Spleen (tissue), 11 donors: ENCODE results near the gene CUBN. TPM values are rescaled to one million over a fixed set of nuclear protein-coding genes. Genes with fewer than 3 reads are reported as not detected.
A peak's percentile ranks its signal among the peaks of the same experiment; 100 is the strongest.

Source experiments
- DNase-seq: peaks from one replicate; pipeline ENCODE4 v3.0.0-alpha.2; 2020
- H3K27ac ChIP-seq, 8 donors: fragments of 200-600 bp; sonication (generic) in 7 of 8; 1 replicate in 4 of 8; 2 replicates in 4 of 8; pipeline versions ENCODE4 v1.5.0 to v1.8.0; 2016 to 2021; ENCODE audit warnings: inconsistent platforms in 4 of 8, mild to moderate bottlenecking in 4 of 8, moderate library complexity in 1 of 8
- H3K27me3 ChIP-seq, 7 donors: fragments of 200-600 bp; sonication (generic) in 6 of 7; replicated peaks in 1 of 7; 1 replicate in 4 of 7; 2 replicates in 3 of 7; pipeline versions ENCODE4 v1.5.0 to v1.8.0; 2016 to 2021; ENCODE audit warnings: inconsistent platforms in 3 of 7, mild to moderate bottlenecking in 1 of 7
- H3K36me3 ChIP-seq, 6 donors: fragments of 200-600 bp; sonication (generic) in 5 of 6; 1 replicate in 4 of 6; 2 replicates in 2 of 6; pipeline versions ENCODE4 v1.5.0 to v1.8.0; 2016 to 2021; ENCODE audit warnings: inconsistent platforms in 2 of 6
- H3K4me1 ChIP-seq, 6 donors: fragments of 200-600 bp; sonication (generic) in 5 of 6; 1 replicate in 3 of 6; 2 replicates in 3 of 6; pipeline versions ENCODE4 v1.5.0 to v1.8.0; 2016 to 2021; ENCODE audit warnings: inconsistent platforms in 3 of 6
- H3K4me3 ChIP-seq, 8 donors: fragments of 200-600 bp; sonication (generic) in 7 of 8; 1 replicate in 4 of 8; 2 replicates in 4 of 8; pipeline versions ENCODE4 v1.5.0 to v1.8.0; 2016 to 2021; ENCODE audit warnings: inconsistent platforms in 4 of 8, mild to moderate bottlenecking in 4 of 8, moderate library complexity in 2 of 8
- H3K9me3 ChIP-seq, 8 donors: fragments of 200-600 bp; sonication (generic) in 7 of 8; 1 replicate in 4 of 8; 2 replicates in 4 of 8; pipeline versions ENCODE4 v1.5.0 to v1.8.0; 2016 to 2021; ENCODE audit warnings: inconsistent platforms in 4 of 8
- CTCF ChIP-seq, 11 experiments: fragments of 200-600 bp in 7 of 11; fragments of 450-650 bp in 4 of 11; sonication (generic) in 4 of 11; IDR thresholded peaks in 8 of 11; conservative IDR thresholded peaks in 3 of 11; 1 replicate in 7 of 11; 2 replicates in 4 of 11; pipeline versions ENCODE4 v1.4.0 to v1.8.0; 2016 to 2021; ENCODE audit warnings: antibody characterized with exemption in 11 of 11, inconsistent platforms in 4 of 11, mild to moderate bottlenecking in 1 of 11
- POLR2A ChIP-seq, 3 donors: fragments of 450-650 bp; IDR thresholded peaks; one replicate each; pipeline ENCODE4 v1.5.1; 2017; ENCODE audit warnings: antibody characterized with exemption in 3 of 3, mild to moderate bottlenecking in 1 of 3
- POLR2AphosphoS5 ChIP-seq, 3 donors: sonication (generic); formaldehyde crosslinking; IDR thresholded peaks; one replicate each; pipeline ENCODE4 v1.5.1; 2017; ENCODE audit warnings: antibody characterized with exemption in 3 of 3
- WGBS, 5 donors: extraction: QIAGEN DNeasy Blood & Tissue Kit in 3 of 5; methylation state at CpG; one replicate each; pipeline versions ENCODE4 v1.1.5 to v1.1.7; 2013 to 2018; 5-methylcytosine and 5-hydroxymethylcytosine counted together
- intact Hi-C: fragments of 100-400 bp; cut with DNase I; formaldehyde crosslinking; loops from one replicate; pipeline ENCODE4 v1.15.0; 2023; ENCODE audit warnings: low total_unique reads
- polyA plus RNA-seq, 3 donors: library from polyadenylated mRNA; stranded (reverse); fragments of 200-250 nt; gene quantifications; one replicate each; pipeline ENCODE4 v1.2.1, GENCODE V29; 2013
- total RNA-seq, 7 donors: library from RNA; depleted of rRNA in 3 of 7; stranded (reverse); fragments of >200 nt in 3 of 7; fragmentation: NEBNext Ultra II Directional in 4 of 7; extraction: Animal tissue kit (Norgen Biotek cat#: 25700) in 4 of 7; gene quantifications; one replicate each; pipeline versions ENCODE4 v1.1.0 to v1.2.1, GENCODE V29; 2016 to 2021
- donor health status: healthy with polysubstance abuse.
- donor health status: DM: no; HTN: no; CAD: no; lungs with moderate emphysema.
- donor health status: DM: no; HTN: no; CAD: no.
- donor health status: Bipolar disorder and iron deficiency.
- donor health status: healthy.
- donor health status: DM: no; HTN: no; CAD: no.
- donor health status: DM: yes; HTN: yes; CAD: no.

The CUBN gene
- total and polyA plus RNA-seq, 10 donors: 0.24 to 12.1 (median 5.4) TPM

DNA sequence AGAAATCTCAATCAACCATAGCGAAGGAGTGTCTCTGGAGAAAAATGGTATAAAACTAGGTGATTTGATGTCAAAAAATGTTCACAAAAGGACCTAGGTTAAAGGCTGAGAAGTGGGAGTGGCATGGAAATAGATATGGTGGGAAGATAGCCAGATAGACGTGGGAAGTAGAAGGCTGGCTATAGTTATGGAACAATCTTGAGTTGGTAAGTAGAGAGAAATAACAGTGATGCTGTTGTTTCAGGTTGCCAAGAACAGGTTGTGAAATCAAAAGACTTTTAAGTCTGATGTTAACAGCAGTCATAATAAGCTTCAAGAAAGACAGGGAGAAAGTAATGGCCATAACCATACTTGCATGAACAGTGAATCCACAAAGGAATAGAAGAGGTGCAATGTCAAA, 206.3 kb downstream of the CUBN start:
- WGBS, 5 donors: 37 to 76% (median 70%) methylated on average over 2 of the region's 2 CpGs
- H3K27me3 ChIP-seq: no peaks in the 10 kb centered on the region
- no peak overlapping the region for H3K27ac ChIP-seq
- TF ChIP-seq POLR2AphosphoS5 (IDR thresholded peaks at IDR 0.05): no peak
- no peak for TF ChIP-seq CTCF (IDR thresholded peaks at IDR 0.05 in 8 of 11, conservative IDR thresholded peaks at IDR 0.05 in 3 of 11)
- no peak for TF ChIP-seq POLR2A (IDR thresholded peaks at IDR 0.05)
- DNase-seq: no peak
- no peaks in the 10 kb centered on the region for H3K9me3 ChIP-seq
- H3K4me1 ChIP-seq: no peaks in the 10 kb centered on the region
- intact Hi-C loops: no loop called here
- no peaks in the 10 kb centered on the region for H3K36me3 ChIP-seq
- no peak overlapping the region for H3K4me3 ChIP-seq

- Histone ChIP-seq H3K9me3 (peaks cover 0 to 4% (median 0%) of the 10 kb centered on the region in 8 donors), H3K4me3 (no peak overlapping the region), H3K27me3 (no peaks in the 10 kb centered on the region), H3K4me1 (no peaks in the 10 kb centered on the region), H3K27ac (peak overlapping the region in 4 of 8 donors; percentile 15 to 39 (median 36)), H3K36me3 (no peaks in the 10 kb centered on the region)
- DNase-seq: no peak
- intact Hi-C loops: no loop called here
- TF ChIP-seq CTCF (IDR thresholded peaks at IDR 0.05 in 8 of 11, conservative IDR thresholded peaks at IDR 0.05 in 3 of 11) (no peak), POLR2AphosphoS5 (IDR thresholded peaks at IDR 0.05) (no peak), POLR2A (IDR thresholded peaks at IDR 0.05) (no peak)
- WGBS, 5 donors: 60 to 74% (median 69%) methylated on average over 9 of the region's 9 CpGs
These were observed 210.3 kb downstream of the CUBN start for GRCh38 chr10:16919121-16919982.

DNA sequence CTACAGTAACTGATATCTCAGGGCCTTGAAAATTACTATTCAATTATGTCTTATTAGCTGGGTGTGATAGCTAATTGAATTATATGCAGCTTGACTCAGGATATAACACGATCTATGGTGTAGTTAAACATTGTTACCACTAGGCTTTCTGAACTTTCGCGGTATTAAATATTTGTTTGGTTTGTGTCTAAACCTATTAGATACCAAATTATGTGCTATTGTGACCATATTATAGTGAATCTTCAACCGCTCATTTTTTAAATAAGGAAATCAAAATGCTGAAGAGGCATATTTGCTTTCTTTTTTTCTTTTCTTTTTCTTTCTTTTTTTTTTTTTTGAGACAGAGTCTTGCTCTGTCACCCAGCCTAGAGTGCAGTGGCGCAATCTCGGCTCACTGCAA, 213.1 kb downstream of the CUBN start:
- WGBS, 5 donors: 87 to 99% (median 97%) methylated on average over 6 of the region's 6 CpGs
- no peaks in the 10 kb centered on the region for H3K4me1 ChIP-seq
- no peaks in the 10 kb centered on the region for H3K27me3 ChIP-seq
- H3K27ac ChIP-seq: no peak overlapping the region
- no peak overlapping the region for H3K4me3 ChIP-seq
- intact Hi-C loops: no loop called here
- no peak for DNase-seq
- peaks cover 0 to 6% (median 0%) of the 10 kb centered on the region in 6 donors for H3K36me3 ChIP-seq
- peaks cover 0 to 4% (median 0%) of the 10 kb centered on the region in 8 donors for H3K9me3 ChIP-seq
- TF ChIP-seq POLR2A (IDR thresholded peaks at IDR 0.05) (no peak), POLR2AphosphoS5 (IDR thresholded peaks at IDR 0.05) (no peak), CTCF (IDR thresholded peaks at IDR 0.05 in 8 of 11, conservative IDR thresholded peaks at IDR 0.05 in 3 of 11) (no peak)

DNA sequence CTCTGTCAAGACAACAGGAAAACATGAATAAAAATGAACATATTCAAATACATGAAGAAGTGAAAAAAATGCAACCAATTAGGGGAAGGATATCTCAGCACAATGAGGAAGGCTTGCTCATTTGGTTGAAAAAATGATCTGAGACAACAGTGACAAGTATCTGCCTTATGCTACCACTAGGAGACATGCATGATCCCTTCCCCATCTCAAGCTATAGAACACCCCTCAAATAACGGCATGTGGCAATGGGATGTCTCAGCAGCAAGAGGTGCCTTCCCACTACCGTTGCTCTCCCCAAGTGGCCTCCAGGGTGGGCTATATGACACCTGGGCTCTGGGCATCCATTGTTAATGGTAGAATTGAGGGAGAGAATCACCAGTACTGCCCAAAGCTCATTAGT, 214.3 kb downstream of the CUBN start:
- no peak overlapping the region for H3K4me3 ChIP-seq
- no peaks in the 10 kb centered on the region for H3K27me3 ChIP-seq
- peaks cover 0 to 8% (median 0%) of the 10 kb centered on the region in 6 donors for H3K4me1 ChIP-seq
- intact Hi-C loops: no loop called here
- DNase-seq: no peak
- TF ChIP-seq POLR2A (IDR thresholded peaks at IDR 0.05) (no peak), CTCF (IDR thresholded peaks at IDR 0.05 in 8 of 11, conservative IDR thresholded peaks at IDR 0.05 in 3 of 11) (no peak), POLR2AphosphoS5 (IDR thresholded peaks at IDR 0.05) (no peak)
- no peak overlapping the region for H3K27ac ChIP-seq
- peaks cover 0 to 6% (median 0%) of the 10 kb centered on the region in 6 donors for H3K36me3 ChIP-seq
- H3K9me3 ChIP-seq: peaks cover 0 to 4% (median 0%) of the 10 kb centered on the region in 8 donors
- WGBS, 5 donors: 67 to 73% (median 72%) methylated on average over 2 of the region's 2 CpGs
